ENCODE results near the gene CDH24.

The CDH24 gene

GRCh38 chr14:23045419-23046357 is 11.6 kb downstream of the CDH24 start:
- DNase-seq (ENCODE audit: low read depth, low spot score) = no peak

DNA sequence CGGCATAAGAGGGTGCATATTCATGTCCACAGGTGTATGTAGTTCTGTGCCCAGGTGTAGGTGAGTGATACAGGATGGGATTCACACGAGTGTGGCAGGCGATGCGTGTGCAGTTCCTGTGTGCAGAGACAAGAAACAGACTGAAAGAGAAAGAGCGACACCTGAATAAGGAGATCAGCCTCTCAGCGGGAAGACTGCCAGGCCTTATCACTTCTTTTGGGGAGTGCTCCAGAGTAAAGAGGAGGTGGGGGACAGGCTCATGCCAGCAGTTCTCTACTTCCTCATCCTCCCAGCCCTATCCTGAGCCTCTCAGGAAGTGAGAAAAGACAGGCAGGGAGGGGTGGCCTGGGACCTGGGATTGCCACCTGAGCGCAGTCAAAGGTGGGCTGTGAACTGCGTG is 12.5 kb downstream of the CDH24 start:
- no peak for DNase-seq (ENCODE audit: low read depth, low spot score)

DNA sequence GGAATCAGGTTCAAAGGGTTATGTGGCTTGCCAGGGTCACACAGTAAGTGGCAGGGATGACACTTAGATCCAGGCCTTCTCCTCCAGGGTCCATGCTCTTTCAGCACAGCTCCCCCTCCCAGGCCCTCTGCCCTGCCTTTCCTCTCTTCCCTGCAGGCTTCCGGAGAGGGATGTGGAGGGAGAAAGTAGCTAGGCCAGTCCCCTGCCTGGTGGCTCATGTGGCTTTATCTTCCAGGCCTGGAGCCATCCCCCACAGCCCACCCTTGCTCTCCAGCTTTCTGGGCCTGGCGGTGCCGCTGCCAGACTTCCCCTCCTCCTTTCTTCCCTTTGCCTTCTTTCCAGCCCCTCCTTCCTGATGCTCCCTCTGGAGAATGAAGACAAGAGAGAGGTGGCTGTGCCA is 13.6 kb downstream of the CDH24 start:
- no peak for DNase-seq (ENCODE audit: low read depth, low spot score)

DNA sequence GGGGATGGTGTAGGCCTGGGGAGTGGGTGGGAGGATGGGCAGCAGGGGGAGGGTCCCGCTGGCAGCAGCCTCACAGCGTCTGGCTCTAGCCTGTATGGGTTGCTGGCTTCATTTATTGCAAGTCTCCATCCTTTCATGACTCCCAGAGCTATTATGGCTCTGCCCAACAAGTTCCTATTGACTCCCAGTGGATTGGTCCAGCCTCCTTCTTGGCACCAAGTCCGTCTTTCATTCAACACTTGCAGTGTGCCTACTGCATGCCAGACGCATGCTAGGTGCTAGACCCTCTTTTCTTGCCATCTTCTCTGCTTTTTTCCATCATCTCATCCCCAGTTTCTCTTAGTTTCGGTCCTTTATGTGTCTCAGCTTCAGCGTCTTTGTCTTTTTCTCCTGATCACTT is 14.2 kb downstream of the CDH24 start:
- DNase-seq (ENCODE audit: low read depth, low spot score) = no peak

DNA sequence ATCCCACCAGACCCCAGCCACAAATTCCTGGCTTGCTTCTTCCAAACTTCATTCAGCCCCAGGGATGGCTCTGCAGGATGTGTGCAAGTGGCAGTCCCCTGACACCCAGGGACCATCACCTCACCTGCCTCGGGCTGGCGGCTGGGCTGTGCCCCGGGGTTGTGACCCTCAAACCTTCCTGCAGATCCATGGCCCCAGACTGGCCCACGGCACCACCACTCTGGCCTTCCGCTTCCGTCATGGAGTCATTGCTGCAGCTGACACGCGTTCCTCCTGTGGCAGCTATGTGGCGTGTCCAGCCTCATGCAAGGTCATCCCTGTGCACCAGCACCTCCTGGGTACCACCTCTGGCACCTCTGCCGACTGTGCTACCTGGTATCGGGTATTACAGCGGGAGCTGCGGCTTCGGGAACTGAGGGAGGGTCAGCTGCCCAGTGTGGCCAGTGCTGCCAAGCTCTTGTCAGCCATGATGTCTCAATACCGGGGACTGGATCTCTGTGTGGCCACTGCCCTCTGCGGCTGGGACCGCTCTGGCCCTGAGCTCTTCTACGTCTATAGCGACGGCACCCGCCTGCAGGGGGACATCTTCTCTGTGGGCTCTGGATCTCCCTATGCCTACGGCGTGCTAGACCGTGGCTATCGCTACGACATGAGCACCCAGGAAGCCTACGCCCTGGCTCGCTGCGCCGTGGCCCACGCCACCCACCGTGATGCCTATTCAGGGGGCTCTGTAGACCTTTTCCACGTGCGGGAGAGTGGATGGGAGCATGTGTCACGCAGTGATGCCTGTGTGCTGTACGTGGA is 15.0 kb downstream of the CDH24 start, which contains the start of gene PSMB11:
PSMB11 (plus strand) TSS at position 51 of the 804 bp plus-strand sequence; CDS start at position 65, 14 bp downstream.
- DNase-seq (ENCODE audit: low read depth, low spot score) = no peak

- no peak for DNase-seq (ENCODE audit: low read depth, low spot score)
These were observed 15.6 kb downstream of the CDH24 start for GRCh38 chr14:23041729-23042128.

DNA sequence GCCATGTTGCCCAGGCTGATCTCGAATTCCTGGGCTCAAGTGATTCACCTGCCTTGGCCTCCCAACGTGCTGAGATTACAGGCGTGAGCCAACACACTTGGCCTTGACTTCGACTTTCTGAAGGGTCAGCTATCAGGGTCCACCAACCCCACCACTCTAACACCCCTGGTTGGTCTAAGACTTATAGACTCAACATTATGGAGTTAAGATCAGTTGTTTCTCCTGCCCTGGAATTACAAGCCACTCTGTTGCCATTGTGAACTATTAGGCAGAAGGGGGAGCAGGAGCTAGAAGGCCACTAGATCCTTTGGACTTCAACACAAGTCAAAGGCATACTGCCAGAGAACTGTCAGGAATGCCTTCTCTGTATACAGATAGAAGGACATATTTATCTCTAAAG is 17.2 kb downstream of the CDH24 start:
- DNase-seq (ENCODE audit: low read depth, low spot score) = no peak

DNA sequence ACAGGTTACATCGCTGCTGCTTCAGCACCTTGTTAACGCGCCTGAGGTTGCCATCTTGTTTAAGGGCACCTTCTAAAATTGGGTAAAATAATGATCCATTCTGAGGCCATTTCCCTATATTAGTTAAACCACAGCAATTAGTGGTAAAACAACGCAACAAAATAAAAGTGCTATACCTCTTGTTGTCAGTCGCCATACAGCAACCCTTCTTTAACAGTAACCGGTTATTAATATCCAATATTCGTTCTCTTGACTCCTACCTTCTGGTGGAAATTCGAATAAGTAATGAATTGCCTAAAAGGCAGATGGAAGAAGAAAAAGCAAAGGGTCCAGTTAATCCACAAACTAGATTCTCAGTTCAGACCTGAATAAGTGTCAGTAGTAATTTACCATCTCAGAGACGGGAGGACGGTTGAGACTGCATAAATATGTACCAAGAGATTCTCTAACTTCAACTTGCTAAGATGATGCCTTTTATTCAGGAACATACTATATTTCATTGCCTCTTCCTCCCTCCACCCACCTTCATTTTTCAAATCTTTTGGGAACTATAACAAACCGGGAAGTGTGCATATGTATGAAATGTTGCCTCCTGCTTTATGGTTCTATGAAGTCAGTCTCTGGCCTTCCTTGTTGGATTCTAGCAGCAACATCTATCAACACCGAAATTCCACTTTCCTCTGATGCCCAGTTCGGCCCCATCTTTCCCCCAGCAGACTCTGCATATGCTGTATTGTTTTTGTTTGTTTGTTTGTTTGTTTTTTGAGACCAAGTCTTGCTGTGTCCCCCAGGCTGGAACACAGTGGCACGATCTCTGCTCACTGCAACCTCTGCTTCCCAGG is 21.8 kb downstream of the CDH24 start:
- DNase-seq (ENCODE audit: low read depth, low spot score) = no peak

- peak; percentile 87 for DNase-seq (ENCODE audit: low read depth, low spot score)
These were observed 22.6 kb downstream of the CDH24 start, which contains the start of gene PSMB5 for GRCh38 chr14:23034498-23035302. Gene PSMB5 (minus strand): TSS chr14:23034900. CDS start chr14:23034881, 19 bp downstream.

GRCh38 chr14:23033801-23034497 is 23.4 kb downstream of the CDH24 start:
- DNase-seq (ENCODE audit: low read depth, low spot score) = no peak

DNA sequence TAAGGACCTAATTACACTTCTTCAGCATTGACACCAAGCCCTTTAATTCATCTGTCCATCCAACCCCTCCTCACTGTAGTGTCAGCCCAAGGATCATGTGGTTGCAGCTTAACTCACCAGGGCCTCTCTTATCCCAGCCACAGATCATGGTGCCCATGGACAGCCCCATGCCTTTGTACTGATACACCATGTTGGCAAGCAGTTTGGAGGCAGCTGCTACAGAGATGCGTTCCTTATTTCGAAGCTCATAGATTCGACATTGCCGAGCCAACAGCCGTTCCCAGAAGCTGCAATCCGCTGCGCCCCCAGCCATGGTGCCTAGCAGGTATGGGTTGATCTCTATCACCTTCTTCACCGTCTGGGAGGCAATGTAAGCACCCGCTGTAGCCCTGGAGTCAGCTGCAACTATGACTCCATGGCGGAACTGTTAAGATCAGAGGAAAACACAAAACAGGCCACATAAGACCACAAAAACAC is 24.0 kb downstream of the CDH24 start:
- DNase-seq (ENCODE audit: low read depth, low spot score) = no peak

GRCh38 chr14:23030936-23031335 is 26.4 kb downstream of the CDH24 start:
- no peak for DNase-seq (ENCODE audit: low read depth, low spot score)

- no peak for DNase-seq (ENCODE audit: low read depth, low spot score)
These were observed 28.5 kb downstream of the CDH24 start for GRCh38 chr14:23028799-23029198.

GRCh38 chr14:23025151-23025814 is 32.0 kb downstream of the CDH24 start:
- DNase-seq (ENCODE audit: low read depth, low spot score) = no peak

DNA sequence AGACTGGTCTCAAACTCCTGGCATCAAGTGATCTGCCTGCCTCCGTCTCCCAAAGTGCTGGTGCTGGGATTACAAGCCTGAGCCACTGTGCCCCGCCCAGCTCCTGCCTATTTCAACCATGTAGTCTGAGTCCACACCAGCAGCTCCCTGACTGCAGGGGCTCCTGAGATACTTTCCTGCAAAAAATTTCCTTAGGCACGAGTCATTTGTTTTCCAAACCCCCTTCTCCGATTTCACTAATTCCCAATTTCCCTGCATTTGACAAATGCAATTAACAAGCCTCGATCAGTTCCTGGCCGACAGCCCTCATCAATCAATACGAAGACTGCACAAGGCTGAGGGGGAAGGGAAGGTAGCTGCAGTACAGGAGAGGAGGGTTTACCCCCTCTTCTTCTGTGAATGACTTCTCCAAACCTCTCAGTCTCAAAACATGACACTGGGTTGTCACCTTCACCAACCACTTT is 32.7 kb downstream of the CDH24 start:
- DNase-seq (ENCODE audit: low read depth, low spot score) = no peak

DNA sequence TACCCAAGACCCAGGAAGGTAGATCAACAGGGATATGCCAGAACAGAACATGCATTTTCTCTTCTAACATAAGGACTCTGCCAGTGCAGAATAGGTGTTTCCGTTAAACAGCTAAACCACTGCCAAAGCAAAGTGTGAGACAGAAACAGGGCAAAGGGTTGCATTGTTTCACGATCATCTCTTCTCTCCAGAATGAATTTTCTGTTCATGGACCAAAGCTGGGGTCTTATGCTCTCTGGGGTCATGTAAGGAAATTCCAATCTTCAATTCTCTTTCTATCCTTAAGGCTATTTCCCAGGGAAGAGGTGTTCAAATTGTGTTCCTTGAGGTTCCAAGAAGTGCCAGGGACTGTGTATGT is 33.5 kb downstream of the CDH24 start:
- DNase-seq (ENCODE audit: low read depth, low spot score) = no peak

DNA sequence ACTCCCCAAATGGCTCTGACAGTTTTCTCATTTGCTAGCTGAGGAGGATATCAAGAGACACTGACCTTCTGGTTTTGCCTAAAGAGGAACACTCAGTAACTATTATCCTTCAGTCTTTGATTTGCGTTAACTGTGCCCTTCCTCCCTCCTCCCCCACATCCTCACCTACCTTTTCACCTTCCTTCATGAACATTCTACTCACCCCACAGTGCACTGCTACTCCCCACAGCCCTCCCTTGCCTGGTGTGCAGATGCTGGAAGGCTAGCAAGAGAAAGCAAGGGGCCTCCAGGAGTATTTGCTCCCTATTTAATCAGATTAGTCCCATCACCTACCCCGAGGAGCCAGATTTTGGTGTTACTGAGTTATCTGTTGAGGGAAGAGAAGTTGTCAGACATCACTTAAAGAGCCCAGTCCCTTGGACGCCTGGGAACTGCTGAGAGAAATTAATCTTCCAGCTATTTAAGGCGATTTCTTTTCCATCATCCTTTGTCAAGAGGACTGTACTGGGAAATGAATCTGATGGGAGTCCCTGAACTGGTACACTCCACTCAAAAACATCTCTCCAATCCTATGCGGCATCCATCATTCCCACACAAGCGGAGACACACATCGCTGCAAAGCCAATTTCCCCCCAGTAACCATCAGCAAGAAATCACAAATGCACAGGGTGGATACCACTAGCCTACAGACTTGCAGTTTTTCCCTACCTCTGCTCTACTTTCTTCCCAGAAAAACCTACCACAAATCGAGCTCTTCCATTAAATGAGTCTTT is 34.1 kb downstream of the CDH24 start:
- no peak for DNase-seq (ENCODE audit: low read depth, low spot score)

GRCh38 chr14:23021889-23022442 is 35.4 kb downstream of the CDH24 start:
- DNase-seq (ENCODE audit: low read depth, low spot score) = no peak
